ENCODE results near the gene ITPR2. TPM values are rescaled to one million over a fixed set of nuclear protein-coding genes. Genes with fewer than 3 reads are reported as not detected.
"Not testable (repeated sequence)": the region's sequence is repeated elsewhere in the genome, so short reads cannot be mapped to it uniquely, and the experiment has no call there.

ITPR2 gene
- total and polyA plus RNA-seq, 4 donors = 1.5 to 84.8 (median 21.8) TPM

DNA sequence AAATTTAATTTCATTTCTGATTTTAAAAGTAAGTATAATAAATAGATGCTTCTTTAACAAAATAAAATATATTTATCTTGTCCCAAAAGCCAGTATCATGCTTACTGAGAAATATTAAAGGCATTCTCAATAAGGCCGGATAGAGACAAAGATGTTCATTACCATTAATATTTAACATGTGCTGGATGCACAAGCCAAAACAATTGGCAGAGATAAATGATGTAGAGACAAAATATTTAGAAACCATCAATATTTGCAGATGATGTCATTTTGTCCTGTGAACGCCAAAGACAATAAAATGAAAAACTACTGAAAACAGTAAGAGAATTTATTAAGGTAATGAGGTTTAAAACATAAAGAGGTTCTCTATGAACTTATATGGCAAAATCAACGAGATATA is 313.5 kb downstream of the ITPR2 start:
- no peak for ATAC-seq (ENCODE audit: low FRiP score)

DNA sequence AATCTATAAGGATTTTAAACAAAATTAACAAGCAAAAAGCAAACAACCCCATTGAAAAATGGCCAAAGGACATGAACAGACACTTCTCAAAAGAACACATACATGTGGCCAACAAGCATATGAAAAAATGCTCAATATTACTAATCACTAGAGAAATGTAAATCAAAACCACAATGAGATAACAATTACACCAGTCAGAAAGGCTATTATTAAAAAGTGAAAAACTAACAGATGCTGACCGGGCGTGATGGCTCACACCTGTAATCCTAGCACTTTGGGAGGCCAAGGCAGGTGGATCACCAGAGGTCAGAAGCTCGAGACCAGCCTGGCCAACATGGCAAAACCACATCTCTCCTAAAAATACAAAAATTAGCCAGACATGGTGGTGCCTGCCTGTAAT is 315.7 kb downstream of the ITPR2 start:
- H3K4me1 ChIP-seq (ENCODE audit: control insufficient read depth in 1 of 2, insufficient read depth in 2 of 2, low read length in 2 of 2); H3K27me3 ChIP-seq (ENCODE audit: control insufficient read depth in 1 of 2, insufficient read depth in 2 of 2, low read length in 1 of 2); DNase-seq; H3K9me3 ChIP-seq (ENCODE audit: control insufficient read depth, low read length); H3K27ac ChIP-seq (ENCODE audit: low read depth in 1 of 2, low read length in 2 of 2); ATAC-seq (ENCODE audit: low FRiP score); H3K4me3 ChIP-seq (ENCODE audit: low read length in 2 of 2); H3K36me3 ChIP-seq (ENCODE audit: control insufficient read depth in 1 of 2, insufficient read depth in 2 of 2, low read length in 1 of 2); intact Hi-C loops (cut with DNase I): not testable (repeated sequence)
- WGBS, 2 donors = 95% methylated on average over 3 of the region's 3 CpGs

More for the DNA sequence above, 313.5 kb downstream of the ITPR2 start:
- H3K4me1 ChIP-seq (ENCODE audit: control insufficient read depth in 1 of 2, insufficient read depth in 2 of 2, low read length in 2 of 2) = no peaks in the 10 kb centered on the region
- no peak overlapping the region for H3K4me3 ChIP-seq (ENCODE audit: low read length in 2 of 2)
- WGBS, 2 donors = 92 to 94% methylated on average over 3 of the region's 3 CpGs
- no peaks in the 10 kb centered on the region for H3K9me3 ChIP-seq (ENCODE audit: control insufficient read depth, low read length)
- H3K27me3 ChIP-seq (ENCODE audit: control insufficient read depth in 1 of 2, insufficient read depth in 2 of 2, low read length in 1 of 2) = no peaks in the 10 kb centered on the region
- H3K36me3 ChIP-seq (ENCODE audit: control insufficient read depth in 1 of 2, insufficient read depth in 2 of 2, low read length in 1 of 2) = no peaks in the 10 kb centered on the region
- intact Hi-C loops (cut with DNase I) = no loop called here
- DNase-seq = no peak
- no peak overlapping the region for H3K27ac ChIP-seq (ENCODE audit: low read depth in 1 of 2, low read length in 2 of 2)

DNA sequence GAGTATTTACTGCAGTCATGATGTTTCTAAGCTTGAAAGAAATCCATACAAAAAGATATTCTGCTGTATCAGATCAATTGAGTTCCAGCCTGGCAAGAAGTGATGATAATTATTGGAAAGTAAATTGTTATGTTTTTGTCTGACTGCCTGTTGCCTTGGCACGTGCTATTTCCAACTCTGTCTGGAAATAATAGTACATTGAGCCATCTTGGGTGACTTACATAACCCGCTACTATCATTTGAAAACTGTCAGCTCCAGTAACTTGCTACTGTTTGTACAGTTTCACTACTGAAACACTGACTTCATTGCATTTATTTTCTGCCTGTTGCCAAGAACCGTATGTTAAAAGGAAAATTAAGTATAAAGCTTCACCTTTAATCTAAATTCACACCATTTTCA is 318.6 kb downstream of the ITPR2 start:
- 61 to 67% methylated on average over 3 of the region's 3 CpGs for WGBS, 2 donors
- no peak for DNase-seq
- intact Hi-C loops (cut with DNase I) = no loop called here
- Histone ChIP-seq H3K36me3 (ENCODE audit: control insufficient read depth in 1 of 2, insufficient read depth in 2 of 2, low read length in 1 of 2) (no peaks in the 10 kb centered on the region), H3K4me1 (ENCODE audit: control insufficient read depth in 1 of 2, insufficient read depth in 2 of 2, low read length in 2 of 2) (no peaks in the 10 kb centered on the region), H3K4me3 (ENCODE audit: low read length in 2 of 2) (no peak overlapping the region), H3K27me3 (ENCODE audit: control insufficient read depth in 1 of 2, insufficient read depth in 2 of 2, low read length in 1 of 2) (no peaks in the 10 kb centered on the region), H3K9me3 (ENCODE audit: control insufficient read depth, low read length) (no peaks in the 10 kb centered on the region), H3K27ac (ENCODE audit: low read depth in 1 of 2, low read length in 2 of 2) (no peak overlapping the region)
- ATAC-seq (ENCODE audit: low FRiP score) = no peak

DNA sequence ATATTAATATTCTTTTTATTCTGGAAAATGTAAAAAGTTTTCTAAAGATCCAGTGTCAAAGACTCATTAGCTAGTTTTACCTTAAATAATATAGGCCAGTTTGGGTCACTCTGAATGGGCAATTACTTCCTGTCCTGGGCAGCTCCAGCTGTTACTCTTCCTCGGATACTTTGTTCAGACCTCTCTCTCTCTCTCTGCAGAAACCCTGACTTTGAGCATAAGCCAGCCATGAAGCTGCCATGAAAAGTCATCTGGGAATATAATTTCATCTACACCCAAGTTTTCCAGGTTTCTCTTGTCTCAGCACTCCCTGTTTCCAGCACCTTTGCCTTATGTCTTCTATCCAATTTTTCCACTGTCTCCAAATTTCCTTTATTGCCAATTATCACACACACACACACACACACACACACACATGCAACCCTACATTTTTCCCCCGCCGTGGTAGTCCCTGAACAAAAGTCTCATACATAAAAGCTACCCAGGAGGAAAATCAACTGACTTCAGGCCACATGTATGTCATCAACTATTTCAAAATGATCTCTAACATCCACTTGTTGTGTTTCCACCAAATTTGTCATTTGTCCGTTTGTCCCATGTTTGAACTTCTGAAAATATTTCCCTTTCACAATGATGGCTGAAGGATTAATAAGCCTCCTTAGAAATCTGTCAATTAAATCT is 319.5 kb downstream of the ITPR2 start:
- 91 to 92% methylated on average over 4 of the region's 4 CpGs for WGBS, 2 donors
- intact Hi-C loops (cut with DNase I) = no loop called here

DNA sequence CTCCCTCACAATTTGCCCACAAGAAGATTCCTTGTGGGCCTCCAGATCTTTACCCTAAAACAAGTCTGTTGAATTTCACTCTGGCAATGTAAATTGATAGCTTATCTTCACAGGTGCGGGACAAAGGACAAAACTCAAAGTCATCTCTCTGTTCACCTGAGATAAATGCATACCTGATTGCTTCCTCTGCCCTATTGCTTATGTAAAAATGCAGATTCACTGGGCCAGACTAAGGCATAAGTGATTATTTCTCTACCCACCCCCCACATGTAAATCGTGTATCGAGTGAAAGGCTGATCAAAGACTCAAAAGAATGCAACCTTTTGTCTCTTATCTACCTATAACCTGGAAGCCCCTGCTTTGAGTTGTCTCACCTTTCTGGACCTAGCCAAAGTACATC is 320.8 kb downstream of the ITPR2 start:
- DNase-seq (no peak), ATAC-seq (ENCODE audit: low FRiP score) (no peak)
- H3K4me1 ChIP-seq (ENCODE audit: control insufficient read depth in 1 of 2, insufficient read depth in 2 of 2, low read length in 2 of 2) = no peaks in the 10 kb centered on the region
- no peaks in the 10 kb centered on the region for H3K9me3 ChIP-seq (ENCODE audit: control insufficient read depth, low read length)
- intact Hi-C loops (cut with DNase I) = no loop called here
- H3K36me3 ChIP-seq (ENCODE audit: control insufficient read depth in 1 of 2, insufficient read depth in 2 of 2, low read length in 1 of 2) = no peaks in the 10 kb centered on the region
- H3K27ac ChIP-seq (ENCODE audit: low read depth in 1 of 2, low read length in 2 of 2) = no peak overlapping the region
- no peaks in the 10 kb centered on the region for H3K27me3 ChIP-seq (ENCODE audit: control insufficient read depth in 1 of 2, insufficient read depth in 2 of 2, low read length in 1 of 2)
- 86 to 90% methylated on average over 3 of the region's 3 CpGs for WGBS, 2 donors
- H3K4me3 ChIP-seq (ENCODE audit: low read length in 2 of 2) = no peak overlapping the region

More for the DNA sequence above, 319.5 kb downstream of the ITPR2 start:
- Histone ChIP-seq H3K27me3 (ENCODE audit: control insufficient read depth in 1 of 2, insufficient read depth in 2 of 2, low read length in 1 of 2) (no peaks in the 10 kb centered on the region), H3K9me3 (ENCODE audit: control insufficient read depth, low read length) (no peaks in the 10 kb centered on the region), H3K4me1 (ENCODE audit: control insufficient read depth in 1 of 2, insufficient read depth in 2 of 2, low read length in 2 of 2) (no peaks in the 10 kb centered on the region), H3K4me3 (ENCODE audit: low read length in 2 of 2) (no peak overlapping the region), H3K27ac (ENCODE audit: low read depth in 1 of 2, low read length in 2 of 2) (no peak overlapping the region), H3K36me3 (ENCODE audit: control insufficient read depth in 1 of 2, insufficient read depth in 2 of 2, low read length in 1 of 2) (no peaks in the 10 kb centered on the region)
- no peak for ATAC-seq (ENCODE audit: low FRiP score)
- no peak for DNase-seq

DNA sequence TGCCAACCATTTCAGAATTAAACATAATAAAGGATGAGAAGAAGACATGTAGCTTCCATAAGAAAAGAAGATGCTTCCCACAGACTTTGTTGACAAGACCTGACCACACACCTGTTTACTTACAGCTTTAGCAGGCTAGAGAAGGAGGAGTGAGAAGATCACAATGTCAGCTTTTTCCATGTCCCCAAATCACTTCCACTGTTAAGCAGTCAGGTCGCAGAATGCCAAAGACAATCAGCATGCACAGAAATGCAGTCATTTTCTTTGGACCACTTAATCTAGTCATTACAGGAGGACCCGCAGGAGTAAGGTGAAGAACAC is 322.7 kb downstream of the ITPR2 start:
- Histone ChIP-seq H3K4me3 (ENCODE audit: low read length in 2 of 2) (no peak overlapping the region), H3K9me3 (ENCODE audit: control insufficient read depth, low read length) (no peaks in the 10 kb centered on the region), H3K4me1 (ENCODE audit: control insufficient read depth in 1 of 2, insufficient read depth in 2 of 2, low read length in 2 of 2) (no peaks in the 10 kb centered on the region), H3K27ac (ENCODE audit: low read depth in 1 of 2, low read length in 2 of 2) (no peak overlapping the region), H3K27me3 (ENCODE audit: control insufficient read depth in 1 of 2, insufficient read depth in 2 of 2, low read length in 1 of 2) (no peaks in the 10 kb centered on the region), H3K36me3 (ENCODE audit: control insufficient read depth in 1 of 2, insufficient read depth in 2 of 2, low read length in 1 of 2) (no peaks in the 10 kb centered on the region)
- WGBS, 2 donors = 71 to 81% methylated on average over 2 of the region's 2 CpGs
- DNase-seq (no peak), ATAC-seq (ENCODE audit: low FRiP score) (no peak)
- intact Hi-C loops (cut with DNase I) = no loop called here

DNA sequence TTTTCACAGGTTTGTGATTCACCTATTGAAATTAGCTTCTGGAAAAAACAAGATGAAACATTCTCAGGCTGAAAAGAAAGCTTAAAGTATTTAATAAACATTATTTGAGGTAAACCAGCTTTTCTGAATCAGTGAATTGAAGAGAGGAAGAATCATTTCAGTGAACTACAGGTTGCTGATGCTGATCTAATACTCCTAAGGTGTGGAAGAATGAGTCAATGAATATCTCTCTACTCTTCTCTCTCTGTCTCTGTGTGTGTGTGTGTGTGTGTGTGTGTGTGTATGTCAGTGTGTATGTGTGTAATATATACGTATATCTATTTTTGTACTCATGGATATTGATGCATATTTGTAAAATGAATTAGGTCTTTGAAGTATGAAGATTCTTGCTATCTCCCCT is 325.4 kb downstream of the ITPR2 start:
- no peaks in the 10 kb centered on the region for H3K36me3 ChIP-seq (ENCODE audit: control insufficient read depth in 1 of 2, insufficient read depth in 2 of 2, low read length in 1 of 2)
- no peaks in the 10 kb centered on the region for H3K4me1 ChIP-seq (ENCODE audit: control insufficient read depth in 1 of 2, insufficient read depth in 2 of 2, low read length in 2 of 2)

DNA sequence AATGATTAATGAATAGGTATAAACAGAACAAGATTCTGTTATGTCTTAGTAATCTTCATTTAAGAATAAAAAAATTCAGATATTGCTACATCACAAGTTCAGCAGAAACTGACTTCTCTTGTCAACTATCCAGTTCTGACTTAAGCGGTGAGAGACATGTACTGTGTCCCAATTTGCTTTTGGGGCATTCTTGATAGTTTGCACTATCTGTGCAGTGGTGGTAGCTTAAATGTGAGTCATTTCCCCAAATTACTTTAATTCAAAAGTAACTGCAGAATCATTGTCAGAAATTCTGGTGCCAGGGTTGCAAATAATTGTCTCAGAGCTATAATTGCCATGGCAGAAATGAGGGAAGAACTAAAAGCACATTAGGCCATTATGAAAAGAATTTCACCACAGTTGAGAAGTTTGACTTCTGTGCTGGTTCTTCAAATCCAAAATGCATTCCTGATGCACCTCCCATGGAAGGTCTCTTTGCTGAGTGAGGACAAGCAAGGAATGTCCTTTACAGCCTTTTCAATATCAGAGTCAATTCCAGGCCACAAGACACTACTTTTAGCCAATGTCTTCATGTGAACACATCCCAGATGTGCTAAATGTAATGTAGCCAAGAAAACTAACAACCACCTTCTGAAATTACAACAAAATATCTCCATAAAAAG is 332.9 kb downstream of the ITPR2 start:
- DNase-seq (no peak), ATAC-seq (ENCODE audit: low FRiP score) (no peak)
- no peaks in the 10 kb centered on the region for H3K4me1 ChIP-seq (ENCODE audit: control insufficient read depth in 1 of 2, insufficient read depth in 2 of 2, low read length in 2 of 2)
- H3K9me3 ChIP-seq (ENCODE audit: control insufficient read depth, low read length) = no peaks in the 10 kb centered on the region
- H3K27ac ChIP-seq (ENCODE audit: low read depth in 1 of 2, low read length in 2 of 2) = no peak overlapping the region
- 89% methylated on average over 1 of the region's 1 CpG for WGBS, 2 donors
- no peaks in the 10 kb centered on the region for H3K36me3 ChIP-seq (ENCODE audit: control insufficient read depth in 1 of 2, insufficient read depth in 2 of 2, low read length in 1 of 2)
- intact Hi-C loops (cut with DNase I) = no loop called here
- H3K27me3 ChIP-seq (ENCODE audit: control insufficient read depth in 1 of 2, insufficient read depth in 2 of 2, low read length in 1 of 2) = no peaks in the 10 kb centered on the region
- no peak overlapping the region for H3K4me3 ChIP-seq (ENCODE audit: low read length in 2 of 2)

More for the DNA sequence above, 325.4 kb downstream of the ITPR2 start:
- WGBS, 2 donors = 85 to 96% methylated on average over 1 of the region's 1 CpG
- H3K4me3 ChIP-seq (ENCODE audit: low read length in 2 of 2) = no peak overlapping the region
- H3K27me3 ChIP-seq (ENCODE audit: control insufficient read depth in 1 of 2, insufficient read depth in 2 of 2, low read length in 1 of 2) = no peaks in the 10 kb centered on the region
- intact Hi-C loops (cut with DNase I) = no loop called here
- H3K27ac ChIP-seq (ENCODE audit: low read depth in 1 of 2, low read length in 2 of 2) = no peak overlapping the region
- ATAC-seq (ENCODE audit: low FRiP score) (no peak), DNase-seq (no peak)
- H3K9me3 ChIP-seq (ENCODE audit: control insufficient read depth, low read length) = no peaks in the 10 kb centered on the region

DNA sequence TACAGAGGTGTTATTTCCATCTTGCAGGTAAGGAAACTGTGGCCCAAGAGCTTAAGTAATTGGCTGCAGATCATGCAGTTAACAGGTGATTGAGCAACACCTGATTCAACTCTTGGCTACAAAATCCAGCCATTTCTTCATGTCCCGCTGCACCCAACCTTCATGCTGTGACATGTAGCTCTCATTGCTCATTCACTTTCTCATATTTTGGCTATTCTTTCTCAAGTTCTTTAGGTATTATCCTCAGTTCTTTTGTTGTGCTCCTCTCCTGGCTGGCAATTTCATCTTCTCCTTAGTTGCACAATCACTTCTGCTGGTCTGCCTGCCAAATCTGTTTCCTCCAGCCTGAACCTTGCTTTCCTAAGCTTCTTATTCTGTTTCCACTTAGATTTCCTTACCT is 336.8 kb downstream of the ITPR2 start:
- Histone ChIP-seq H3K27me3 (ENCODE audit: control insufficient read depth in 1 of 2, insufficient read depth in 2 of 2, low read length in 1 of 2) (no peaks in the 10 kb centered on the region), H3K4me1 (ENCODE audit: control insufficient read depth in 1 of 2, insufficient read depth in 2 of 2, low read length in 2 of 2) (peaks cover 0 to 2% of the 10 kb centered on the region in 2 donors), H3K36me3 (ENCODE audit: control insufficient read depth in 1 of 2, insufficient read depth in 2 of 2, low read length in 1 of 2) (no peaks in the 10 kb centered on the region), H3K4me3 (ENCODE audit: low read length in 2 of 2) (no peak overlapping the region), H3K27ac (ENCODE audit: low read depth in 1 of 2, low read length in 2 of 2) (no peak overlapping the region), H3K9me3 (ENCODE audit: control insufficient read depth, low read length) (no peaks in the 10 kb centered on the region)
- intact Hi-C loops (cut with DNase I) = no loop called here
- DNase-seq (no peak), ATAC-seq (ENCODE audit: low FRiP score) (no peak)
- 96 to 97% methylated on average over 1 of the region's 1 CpG for WGBS, 2 donors

Measured in aorta (tissue), 5 donors.